GM19099 (cell line): ENCODE results near the gene TMEM184A.

Experiments
- POLR2A ChIP-seq: IDR thresholded peaks from 3 replicates; pipeline ENCODE4 v1.6.1; 2011; ENCODE audit warnings: low read depth; ENCODE audit not compliant: insufficient read length; ENCODE audit errors: extremely low read depth

Gene TMEM184A

GRCh38 chr7:1593091-1593866 is 37.3 kb upstream of the TMEM184A start:
- TF ChIP-seq POLR2A: no peak

DNA sequence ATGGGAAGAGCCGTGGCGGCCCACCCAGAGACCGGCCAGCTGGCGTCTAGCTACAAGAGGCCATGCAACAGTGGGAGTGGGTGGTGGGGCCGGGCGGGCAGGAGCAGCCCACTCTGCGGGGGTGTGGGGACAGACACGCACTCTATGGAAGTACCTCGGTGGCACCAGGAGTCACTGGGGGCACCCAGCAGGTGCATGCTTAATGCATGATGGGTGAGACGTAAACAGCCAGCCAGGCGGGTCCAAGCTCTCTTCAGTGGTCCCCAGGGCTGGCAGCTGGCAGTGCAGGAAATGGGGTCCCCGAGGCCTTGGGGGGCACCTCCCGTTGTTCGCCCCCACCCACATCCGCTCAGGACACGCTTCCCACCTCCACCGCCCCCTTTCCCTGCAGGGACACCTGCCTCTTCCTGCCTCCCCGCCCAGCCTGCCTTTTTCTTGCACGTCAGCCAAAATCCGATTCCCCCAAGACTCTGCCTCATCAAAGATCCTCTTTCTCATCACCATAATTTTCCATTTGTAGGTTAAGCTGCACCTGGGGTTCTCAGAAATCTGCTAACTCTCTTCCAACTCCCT is 36.4 kb upstream of the TMEM184A start:
- no peak for TF ChIP-seq POLR2A

- no peak for TF ChIP-seq POLR2A
Measured at GRCh38 chr7:1591876-1592275, 35.9 kb upstream of the TMEM184A start.

GRCh38 chr7:1591396-1591795 is 35.4 kb upstream of the TMEM184A start:
- no peak for TF ChIP-seq POLR2A

- TF ChIP-seq POLR2A: no peak
Measured at GRCh38 chr7:1590887-1591286, 34.9 kb upstream of the TMEM184A start.

- no peak for TF ChIP-seq POLR2A
Measured at GRCh38 chr7:1590476-1590875, 34.5 kb upstream of the TMEM184A start.

DNA sequence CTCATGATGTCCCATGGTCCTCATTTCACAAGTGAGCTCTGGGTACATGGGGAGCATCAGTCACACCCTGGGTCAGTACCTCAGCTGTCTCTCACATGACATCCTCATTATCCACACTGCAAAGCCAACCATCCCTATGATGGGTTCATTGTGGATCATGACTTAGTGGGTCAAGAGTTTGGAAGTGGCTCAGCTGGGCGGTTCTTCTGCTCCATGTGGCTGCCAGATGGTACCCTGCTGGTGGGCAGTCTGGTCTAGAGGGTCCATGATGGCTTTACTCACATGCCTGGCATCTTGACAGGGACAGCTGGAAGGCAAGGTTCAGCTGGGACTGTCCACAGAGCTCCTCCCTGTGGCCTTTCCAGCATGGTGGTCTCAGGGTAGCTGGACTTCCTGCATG is 33.0 kb upstream of the TMEM184A start:
- no peak for TF ChIP-seq POLR2A

- no peak for TF ChIP-seq POLR2A
Measured at GRCh38 chr7:1587738-1588137, 31.7 kb upstream of the TMEM184A start.

- TF ChIP-seq POLR2A: no peak
Measured at GRCh38 chr7:1586827-1587705, 31.1 kb upstream of the TMEM184A start.

GRCh38 chr7:1586126-1586826 is 30.3 kb upstream of the TMEM184A start:
- no peak for TF ChIP-seq POLR2A

- no peak for TF ChIP-seq POLR2A
Measured at GRCh38 chr7:1585142-1585981, 29.4 kb upstream of the TMEM184A start.

DNA sequence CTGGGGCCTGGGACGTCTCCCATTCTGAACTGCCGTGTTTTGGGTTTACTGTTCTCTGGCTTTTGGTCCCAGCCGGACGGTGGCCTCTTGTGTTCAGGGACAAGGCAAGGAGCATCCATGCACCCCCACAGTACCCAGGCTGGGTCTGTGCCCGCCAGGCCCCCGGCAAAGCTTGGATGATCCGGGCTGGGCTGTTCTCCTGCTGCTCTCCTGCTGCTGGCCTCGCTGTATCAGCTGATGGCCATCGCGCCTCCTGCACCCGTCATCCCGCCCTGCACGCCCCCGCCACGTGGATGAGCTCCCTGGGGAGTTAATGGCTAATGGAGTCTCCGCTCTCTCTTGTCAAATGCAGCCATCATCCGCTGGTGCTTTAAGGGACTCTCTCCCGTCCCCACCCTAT is 28.7 kb upstream of the TMEM184A start:
- TF ChIP-seq POLR2A: no peak

GRCh38 chr7:1580422-1581030 is 24.5 kb upstream of the TMEM184A start:
- no peak for TF ChIP-seq POLR2A
